Caki2 (cell line): ENCODE measurements around the gene OVCH1. TPM values are rescaled to one million over a fixed set of nuclear protein-coding genes. Genes with fewer than 3 reads are reported as not detected.

Source experiments
- total RNA-seq: library from RNA; depleted of rRNA; stranded (reverse); fragments of >200 nt; shearing (Covaris generic); gene quantifications from 2 replicates; pipeline ENCODE4 v1.2.3, GENCODE V29; 2014; ENCODE audit warnings: low replicate concordance; rRNA removed

OVCH1 gene
- total RNA-seq, 1 experiment from 2014 or later = not detected

Other genes starting within 250 kb of the OVCH1 start
- gene ERGIC2, start 116.5 kb downstream of the OVCH1 start, total RNA-seq = 26.6 and 118 TPM in 2 replicates